Erythroblast (primary cell): ENCODE results near the gene ITGAE.
"Not testable (repeated sequence)": the region's sequence is repeated elsewhere in the genome, so short reads cannot be mapped to it uniquely, and the experiment has no call there.

Experiments
- GATA1 ChIP-seq: IDR thresholded peaks from 2 replicates; pipeline ENCODE4 v1.6.1; 2011; ENCODE audit warnings: low read depth, mild to moderate bottlenecking, control low read depth, low read length, moderate library complexity
- POLR2A ChIP-seq: IDR thresholded peaks from 2 replicates; pipeline ENCODE4 v1.6.1; 2011; ENCODE audit warnings: mild to moderate bottlenecking, low read length

DNA sequence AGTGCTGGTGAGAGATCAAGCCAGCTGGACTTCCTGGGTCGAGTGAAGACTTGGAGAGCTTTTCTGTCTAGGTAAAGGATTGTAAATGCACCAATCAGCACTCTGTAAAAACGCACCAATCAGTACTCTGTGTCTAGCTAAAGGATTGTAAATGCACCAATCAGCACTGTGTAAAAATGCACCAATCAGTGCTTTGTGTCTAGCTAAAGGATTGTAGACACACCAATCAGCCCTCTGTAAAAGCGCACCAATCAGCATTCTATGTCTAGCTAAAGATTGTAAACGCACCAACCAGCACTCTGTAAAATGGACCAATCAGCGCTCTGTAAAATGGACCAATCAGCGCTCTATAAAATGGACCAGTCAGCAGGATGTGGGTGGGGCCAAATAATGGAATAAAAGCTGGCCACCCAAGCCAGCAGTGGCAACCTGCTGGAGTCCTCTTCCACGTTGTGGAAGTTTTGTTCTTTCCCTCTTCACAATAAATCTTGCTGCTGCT, 98.9 kb downstream of the ITGAE start:
- not testable (repeated sequence) for TF ChIP-seq POLR2A, GATA1
